Osteocyte (in vitro differentiated cells): ENCODE results near the gene PGM2. TPM values are rescaled to one million over a fixed set of nuclear protein-coding genes. Genes with fewer than 3 reads are reported as not detected.

Experiments used
- DNase-seq: peaks from one replicate; pipeline ENCODE4 v3.0.0; 2021; ENCODE audit warnings: mixed read lengths; ENCODE audit not compliant: unreplicated experiment; ENCODE audit errors: extremely low spot score
- H3K27ac Mint-ChIP-seq: one replicate; pipeline ENCODE4 v1.8.0; 2021; ENCODE audit warnings: mild to moderate bottlenecking, mixed read lengths; ENCODE audit not compliant: unreplicated experiment
- H3K27me3 Mint-ChIP-seq: one replicate; pipeline ENCODE4 v1.8.0; 2021; ENCODE audit warnings: mixed read lengths; ENCODE audit not compliant: unreplicated experiment
- H3K36me3 Mint-ChIP-seq: one replicate; pipeline ENCODE4 v1.8.0; 2021; ENCODE audit warnings: mixed read lengths; ENCODE audit not compliant: unreplicated experiment
- H3K4me1 Mint-ChIP-seq: one replicate; pipeline ENCODE4 v1.8.0; 2021; ENCODE audit warnings: mixed read lengths; ENCODE audit not compliant: unreplicated experiment
- H3K4me3 Mint-ChIP-seq: one replicate; pipeline ENCODE4 v1.8.0; 2021; ENCODE audit warnings: mild to moderate bottlenecking, moderate library complexity, mixed read lengths; ENCODE audit not compliant: unreplicated experiment
- H3K9me3 Mint-ChIP-seq: one replicate; pipeline ENCODE4 v1.8.0; 2021; ENCODE audit warnings: mixed read lengths; ENCODE audit not compliant: unreplicated experiment
- CTCF ChIP-seq: fragments of 200-600 bp; sonication (generic); IDR thresholded peaks from 2 replicates; pipeline ENCODE4 v1.5.0; 2021; ENCODE audit warnings: antibody characterized with exemption, mild to moderate bottlenecking, moderate library complexity
- total RNA-seq: library from RNA; stranded (reverse); gene quantifications from 2 replicates; pipeline ENCODE4 v1.2.1, GENCODE V29; 2021

PGM2 gene
- total RNA-seq, 1 donor from 2014 or later: 19.8 TPM

DNA sequence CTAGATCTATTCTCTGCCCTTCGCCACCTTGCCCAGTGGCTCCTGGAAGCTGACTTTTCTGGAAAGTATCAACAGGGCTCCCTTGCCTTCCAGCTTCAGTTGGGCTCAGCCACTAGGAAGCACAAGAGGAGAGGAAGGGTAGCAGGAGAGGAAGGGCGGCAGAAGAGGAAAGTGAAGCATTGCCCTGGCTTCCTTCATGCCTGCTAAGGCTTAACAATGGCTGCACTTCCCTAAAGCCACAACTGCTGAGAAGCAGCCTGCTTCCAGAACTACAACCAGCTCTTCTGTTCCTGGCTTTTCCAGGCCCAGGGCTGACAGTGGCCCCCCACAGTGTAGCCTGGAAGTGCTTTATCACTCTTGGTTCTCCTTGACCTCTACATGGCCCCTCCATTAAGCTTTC is 29.1 kb upstream of the PGM2 start:
- TF ChIP-seq CTCF: no peak
- Mint-ChIP-seq H3K9me3 (no peaks in the 10 kb centered on the region), H3K27me3 (peaks cover 25% of the 10 kb centered on the region), H3K4me1 (no peaks in the 10 kb centered on the region), H3K27ac (no peak overlapping the region), H3K4me3 (no peak overlapping the region), H3K36me3 (no peaks in the 10 kb centered on the region)
- DNase-seq: no peak

DNA sequence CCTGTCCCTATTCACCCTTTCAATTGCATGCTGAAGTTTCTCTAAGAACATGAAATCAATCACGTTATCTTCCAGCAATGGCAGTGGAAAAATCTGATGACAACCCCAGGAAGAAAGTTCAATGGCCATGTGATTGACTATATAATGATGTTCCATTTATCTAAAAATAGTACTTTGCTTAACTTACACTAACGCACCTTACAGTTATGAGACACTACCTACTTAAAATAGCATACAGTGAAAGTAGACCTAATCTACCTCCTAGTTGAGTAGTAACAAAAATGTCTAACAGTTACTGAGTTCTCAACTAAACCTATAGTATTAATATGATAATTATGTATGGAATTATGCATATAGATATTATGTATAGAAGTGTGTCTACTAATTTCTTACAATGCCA is 28.6 kb upstream of the PGM2 start:
- Mint-ChIP-seq H3K27me3 (peaks cover 25% of the 10 kb centered on the region), H3K4me1 (no peaks in the 10 kb centered on the region), H3K36me3 (no peaks in the 10 kb centered on the region), H3K27ac (no peak overlapping the region), H3K4me3 (no peak overlapping the region), H3K9me3 (no peaks in the 10 kb centered on the region)
- TF ChIP-seq CTCF: no peak
- DNase-seq: no peak

GRCh38 chr4:37798616-37799015 is 27.9 kb upstream of the PGM2 start:
- TF ChIP-seq CTCF: no peak
- peaks cover 24% of the 10 kb centered on the region for H3K27me3 Mint-ChIP-seq
- H3K4me1 Mint-ChIP-seq: no peaks in the 10 kb centered on the region
- no peaks in the 10 kb centered on the region for H3K36me3 Mint-ChIP-seq
- H3K9me3 Mint-ChIP-seq: no peaks in the 10 kb centered on the region
- no peak overlapping the region for H3K4me3 Mint-ChIP-seq
- DNase-seq: no peak
- no peak overlapping the region for H3K27ac Mint-ChIP-seq

GRCh38 chr4:37799941-37800554 is 26.4 kb upstream of the PGM2 start:
- no peak overlapping the region for H3K4me3 Mint-ChIP-seq
- no peaks in the 10 kb centered on the region for H3K9me3 Mint-ChIP-seq
- TF ChIP-seq CTCF: no peak
- peaks cover 19% of the 10 kb centered on the region for H3K27me3 Mint-ChIP-seq
- H3K4me1 Mint-ChIP-seq: no peaks in the 10 kb centered on the region
- DNase-seq: no peak
- H3K27ac Mint-ChIP-seq: no peak overlapping the region
- H3K36me3 Mint-ChIP-seq: no peaks in the 10 kb centered on the region

DNA sequence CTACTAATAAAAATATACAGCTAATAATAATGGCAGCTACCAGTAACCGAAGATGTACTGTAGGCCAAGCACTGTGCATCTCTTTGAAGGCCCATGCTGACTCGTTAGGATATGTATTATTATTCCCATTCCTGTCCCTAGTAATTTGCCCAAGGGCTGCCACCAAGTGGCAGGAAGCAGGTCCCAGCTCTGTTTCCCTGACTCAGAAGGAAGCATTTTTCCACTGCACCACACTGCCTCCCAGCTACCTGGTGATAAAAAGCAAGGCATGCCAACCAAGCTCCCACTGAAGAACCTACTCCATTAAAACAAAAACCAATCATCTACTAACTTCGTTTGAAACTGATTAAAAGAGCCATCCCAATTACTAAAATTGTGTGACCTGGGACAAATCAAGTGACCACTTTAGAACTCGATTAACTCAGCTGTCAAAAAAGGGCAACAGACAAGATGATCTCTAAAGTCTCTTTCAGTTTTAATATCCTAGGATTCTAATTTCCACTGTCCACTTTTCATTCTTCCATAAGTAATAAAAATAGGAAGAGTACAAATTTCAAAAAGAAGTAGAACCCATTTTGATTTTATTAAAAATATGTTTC is 24.3 kb upstream of the PGM2 start:
- no peak overlapping the region for H3K4me3 Mint-ChIP-seq
- H3K27ac Mint-ChIP-seq: no peak overlapping the region
- no peaks in the 10 kb centered on the region for H3K36me3 Mint-ChIP-seq
- no peak for DNase-seq
- no peaks in the 10 kb centered on the region for H3K4me1 Mint-ChIP-seq
- peak; percentile 81 for TF ChIP-seq CTCF
- H3K9me3 Mint-ChIP-seq: no peaks in the 10 kb centered on the region
- H3K27me3 Mint-ChIP-seq: peaks cover 15% of the 10 kb centered on the region
